Activated T-cell treated with anti-CD3 and anti-CD28 coated beads, Interleukin-2, amount 50 U/mL, for 4 hours (primary cell): Measurements from ENCODE around the gene NR2F1-AS1. TPM values are rescaled to one million over a fixed set of nuclear protein-coding genes. Genes with fewer than 3 reads are reported as not detected.
"Not testable (repeated sequence)": the region's sequence is repeated elsewhere in the genome, so short reads cannot be mapped to it uniquely, and the experiment has no call there.

Experiments
- ATAC-seq, 2 donors: fragments of 200-7000 bp; cut with Tn5 transposase; one replicate each; pipeline ENCODE4 v1.10.0; 2021
- DNase-seq: peaks from one replicate; pipeline ENCODE4 v3.0.0-alpha.2; 2020
- H3K27me3 Mint-ChIP-seq: one replicate; pipeline ENCODE4 v1.8.0; 2021; ENCODE audit warnings: low read depth, mixed read lengths
- H3K36me3 Mint-ChIP-seq: one replicate; pipeline ENCODE4 v1.8.0; 2022; ENCODE audit warnings: mixed read lengths; ENCODE audit not compliant: insufficient read depth
- H3K4me1 Mint-ChIP-seq: one replicate; pipeline ENCODE4 v1.8.0; 2021; ENCODE audit warnings: low read depth, mixed read lengths
- H3K4me3 Mint-ChIP-seq: one replicate; pipeline ENCODE4 v1.8.0; 2021; ENCODE audit warnings: mild to moderate bottlenecking, moderate library complexity, mixed read lengths
- H3K9me3 Mint-ChIP-seq: one replicate; pipeline ENCODE4 v1.8.0; 2021; ENCODE audit warnings: mixed read lengths
- total RNA-seq, 3 donors: library from RNA; stranded (reverse); gene quantifications; one replicate each; pipeline ENCODE4 v1.2.1, GENCODE V29; 2021

Gene NR2F1-AS1
- total RNA-seq, 3 donors from 2014 or later: not detected

DNA sequence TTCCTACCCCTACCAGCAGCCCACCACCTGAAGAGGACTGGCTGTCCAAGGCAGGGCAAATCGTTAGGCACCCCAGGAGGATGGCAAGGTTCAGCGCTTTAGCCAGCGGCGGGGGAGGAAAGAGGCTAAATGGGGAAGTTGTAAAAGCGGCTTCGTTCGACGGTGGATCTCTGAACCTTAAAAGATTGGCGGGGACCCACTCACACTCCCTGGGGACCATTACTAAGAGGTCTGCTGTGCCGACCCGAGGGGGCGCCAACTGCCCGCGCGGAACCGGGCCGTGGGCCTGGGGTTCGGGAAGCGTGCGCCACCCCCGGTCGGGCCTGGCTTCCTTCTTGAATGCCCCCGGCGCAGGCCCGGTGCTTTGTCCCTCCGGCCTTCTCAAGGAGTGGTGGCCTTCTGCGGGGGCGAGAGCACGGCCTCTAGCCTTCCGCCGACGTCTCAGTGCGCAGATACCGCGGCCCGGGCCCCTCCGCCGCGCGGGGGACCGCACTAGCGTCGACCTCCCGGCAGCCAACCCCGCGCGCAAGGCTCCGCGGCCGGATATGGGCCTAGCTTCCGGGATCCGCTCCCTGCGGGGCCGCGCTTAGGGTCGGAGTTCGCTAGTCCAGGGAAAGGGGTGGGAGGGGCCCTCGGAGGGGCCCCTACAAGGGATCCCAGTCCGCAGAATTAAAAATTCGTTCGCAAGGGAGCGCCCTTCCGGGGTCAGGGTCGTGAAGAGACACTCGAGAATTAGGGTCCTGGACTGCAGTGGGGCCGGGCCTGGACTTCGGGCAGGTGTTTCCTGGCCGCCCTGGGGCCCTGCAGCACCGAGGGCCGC is 10.5 kb downstream of the NR2F1-AS1 start:
- Mint-ChIP-seq H3K27me3 (peaks cover 73% of the 10 kb centered on the region), H3K9me3 (no peaks in the 10 kb centered on the region), H3K4me1 (peaks cover 11% of the 10 kb centered on the region), H3K36me3 (peaks cover 1% of the 10 kb centered on the region), H3K4me3 (no peak overlapping the region)
- DNase-seq: no peak
- ATAC-seq: peak; percentile 64 to 69

DNA sequence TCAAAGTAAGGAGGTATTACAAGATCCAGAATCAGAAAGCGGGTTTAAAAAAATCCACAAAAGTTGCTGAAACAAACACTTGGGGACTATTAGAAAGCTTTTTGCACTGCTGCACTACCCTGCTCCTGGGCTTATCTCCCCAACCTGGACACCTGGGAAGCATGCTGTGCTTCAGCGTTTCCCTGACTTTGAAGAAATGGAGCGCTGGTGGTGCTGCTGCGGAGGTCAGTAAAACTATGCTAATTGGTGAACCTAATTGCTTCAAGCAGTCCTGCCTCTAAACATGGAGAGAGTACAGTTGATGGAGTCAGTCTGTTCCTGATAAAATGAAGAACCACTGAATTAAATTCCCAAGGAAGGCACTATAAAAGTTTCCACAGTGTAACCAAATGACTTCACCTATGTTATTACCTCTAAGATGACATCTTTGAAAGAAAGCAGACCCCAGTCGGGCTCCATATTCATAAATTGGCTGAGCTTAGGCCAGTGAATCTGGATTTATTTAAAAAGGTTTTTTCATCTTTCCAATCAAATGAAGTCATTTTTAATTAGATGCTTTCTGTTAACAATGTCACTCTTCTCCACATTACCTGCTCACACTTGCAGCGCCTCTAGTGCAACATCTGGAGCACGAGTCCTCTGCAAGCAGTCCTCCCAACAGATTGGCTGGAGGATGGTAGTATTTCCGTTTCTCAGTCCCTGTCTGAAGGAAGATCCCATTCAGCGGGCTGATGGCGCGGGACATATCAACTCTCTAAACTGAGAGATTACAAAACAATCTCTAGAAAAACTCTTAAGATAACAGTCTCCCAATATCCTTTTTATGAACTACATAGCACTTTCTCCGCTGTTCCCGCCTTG is 11.5 kb downstream of the NR2F1-AS1 start:
- no peaks in the 10 kb centered on the region for H3K9me3 Mint-ChIP-seq

DNA sequence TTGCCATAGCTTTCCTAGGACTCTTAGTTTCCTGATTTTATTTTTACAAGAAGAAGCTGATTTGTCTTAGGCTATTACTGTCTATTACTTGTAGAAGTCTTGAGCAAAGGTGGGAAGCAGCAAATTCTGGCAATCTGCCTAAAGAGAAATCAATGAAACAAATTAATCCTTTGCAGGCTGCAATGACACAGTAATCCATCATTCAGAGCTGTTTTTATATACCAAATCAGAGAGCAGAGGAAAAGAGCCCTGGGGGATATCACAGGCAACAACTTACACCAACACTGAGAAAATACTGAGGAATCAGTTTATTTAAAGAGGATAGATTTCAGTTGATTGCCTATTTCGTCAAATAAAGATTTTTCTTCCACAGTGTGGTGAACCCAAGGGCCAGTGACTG is 13.6 kb downstream of the NR2F1-AS1 start:
- Mint-ChIP-seq H3K9me3 (no peaks in the 10 kb centered on the region), H3K4me3 (no peak overlapping the region), H3K27me3 (peaks cover 53% of the 10 kb centered on the region), H3K4me1 (peaks cover 15% of the 10 kb centered on the region), H3K36me3 (no peaks in the 10 kb centered on the region)
- DNase-seq (no peak), ATAC-seq (no peak)

More for the DNA sequence above, 11.5 kb downstream of the NR2F1-AS1 start:
- H3K36me3 Mint-ChIP-seq: peaks cover 1% of the 10 kb centered on the region
- ATAC-seq (no peak), DNase-seq (no peak)
- H3K27me3 Mint-ChIP-seq: peaks cover 64% of the 10 kb centered on the region
- no peak overlapping the region for H3K4me3 Mint-ChIP-seq
- peaks cover 11% of the 10 kb centered on the region for H3K4me1 Mint-ChIP-seq

DNA sequence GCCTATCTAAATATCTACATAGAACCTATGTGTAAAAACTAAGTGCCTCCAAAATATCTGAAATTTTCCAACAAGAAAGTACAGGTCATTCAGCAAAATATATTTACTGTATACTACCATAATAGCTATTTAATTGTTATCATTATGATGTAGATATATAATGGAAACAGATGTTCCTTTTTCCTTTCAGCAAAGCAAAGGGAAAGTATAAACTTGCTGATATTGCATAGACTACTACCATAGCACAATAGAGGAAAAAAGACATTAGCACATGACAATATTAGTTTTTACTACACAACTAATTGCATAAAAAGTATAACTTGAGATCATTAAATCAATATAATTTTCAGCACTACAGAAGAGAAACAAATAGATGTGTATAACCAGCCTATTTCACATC is 14.9 kb downstream of the NR2F1-AS1 start:
- no peak overlapping the region for H3K4me3 Mint-ChIP-seq

DNA sequence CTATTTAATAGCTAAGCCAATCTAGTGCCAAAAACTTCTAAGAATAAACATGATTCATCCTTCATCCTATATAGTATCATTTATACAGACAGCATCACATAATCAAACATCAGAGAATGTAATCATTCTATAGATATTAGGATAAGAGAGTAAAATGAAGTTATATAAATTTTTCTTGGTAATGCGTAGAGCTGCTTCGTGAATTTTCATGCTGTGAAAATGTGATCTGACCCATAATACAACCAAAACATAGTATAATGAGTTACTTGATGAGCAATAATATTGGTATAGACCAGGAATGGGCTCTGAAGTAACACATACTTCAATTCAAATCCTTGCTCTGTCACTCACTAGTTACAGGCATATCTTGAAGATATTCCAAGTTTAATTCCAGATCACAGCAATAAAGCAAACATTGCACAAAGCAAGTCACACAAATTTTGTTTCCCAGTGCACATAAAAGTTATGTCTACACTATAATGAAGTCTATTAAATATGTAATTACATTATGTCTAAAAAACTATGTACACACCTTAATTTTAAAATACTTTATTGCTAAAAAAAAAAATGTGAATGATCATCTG is 23.9 kb downstream of the NR2F1-AS1 start:
- H3K27me3 Mint-ChIP-seq: peaks cover 22% of the 10 kb centered on the region
- DNase-seq: no peak
- H3K4me1 Mint-ChIP-seq: no peaks in the 10 kb centered on the region
- no peaks in the 10 kb centered on the region for H3K9me3 Mint-ChIP-seq
- H3K4me3 Mint-ChIP-seq: no peak overlapping the region
- ATAC-seq: no peak
- no peaks in the 10 kb centered on the region for H3K36me3 Mint-ChIP-seq

More for the DNA sequence above, 14.9 kb downstream of the NR2F1-AS1 start:
- H3K9me3 Mint-ChIP-seq: no peaks in the 10 kb centered on the region
- peaks cover 41% of the 10 kb centered on the region for H3K27me3 Mint-ChIP-seq
- H3K4me1 Mint-ChIP-seq: peaks cover 10% of the 10 kb centered on the region
- H3K36me3 Mint-ChIP-seq: no peaks in the 10 kb centered on the region
- no peak for DNase-seq
- ATAC-seq: no peak

DNA sequence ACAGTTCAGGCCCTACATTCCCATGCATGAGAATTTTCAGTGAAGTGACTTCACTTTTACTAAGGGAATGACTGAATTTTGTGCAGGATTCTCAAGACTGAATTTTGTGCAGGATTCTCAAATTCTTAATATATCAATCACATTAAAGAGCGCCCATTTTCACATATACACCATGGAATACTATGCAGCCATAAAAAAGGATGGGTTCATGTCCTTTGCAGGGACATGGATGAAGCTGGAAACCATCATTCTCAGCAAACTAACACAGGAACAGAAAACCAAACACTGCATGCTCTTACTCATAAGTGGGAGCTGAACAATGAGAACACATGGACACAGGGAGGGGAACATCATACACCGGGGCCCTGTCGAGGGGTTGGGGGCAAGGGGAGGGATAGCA is 31.4 kb downstream of the NR2F1-AS1 start:
- H3K9me3 Mint-ChIP-seq, ATAC-seq, H3K4me1 Mint-ChIP-seq, DNase-seq, H3K4me3 Mint-ChIP-seq, H3K36me3 Mint-ChIP-seq: not testable (repeated sequence)
- peaks cover 19% of the 10 kb centered on the region for H3K27me3 Mint-ChIP-seq

DNA sequence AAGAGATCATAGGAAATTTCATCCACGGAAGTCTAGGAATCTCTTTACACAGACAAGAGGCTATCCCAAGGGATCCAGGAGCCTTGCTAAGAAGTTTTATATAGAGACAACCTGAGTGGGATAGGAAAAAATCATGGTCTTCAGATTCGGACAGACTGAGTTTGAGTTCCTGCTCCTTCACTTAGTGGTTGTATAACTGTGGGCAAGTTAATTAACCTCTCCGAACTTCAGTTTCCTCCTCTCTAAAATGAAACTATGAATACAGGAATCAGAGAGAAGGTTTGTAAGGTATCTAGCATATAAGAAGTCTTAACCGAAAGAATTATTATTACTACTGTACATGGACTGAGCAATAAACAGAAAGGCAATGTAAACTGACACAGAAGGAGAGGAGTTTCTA is 35.1 kb downstream of the NR2F1-AS1 start:
- Mint-ChIP-seq H3K36me3 (no peaks in the 10 kb centered on the region), H3K9me3 (no peaks in the 10 kb centered on the region), H3K27me3 (peaks cover 19% of the 10 kb centered on the region), H3K4me1 (no peaks in the 10 kb centered on the region), H3K4me3 (no peak overlapping the region)
- ATAC-seq (no peak), DNase-seq (no peak)

DNA sequence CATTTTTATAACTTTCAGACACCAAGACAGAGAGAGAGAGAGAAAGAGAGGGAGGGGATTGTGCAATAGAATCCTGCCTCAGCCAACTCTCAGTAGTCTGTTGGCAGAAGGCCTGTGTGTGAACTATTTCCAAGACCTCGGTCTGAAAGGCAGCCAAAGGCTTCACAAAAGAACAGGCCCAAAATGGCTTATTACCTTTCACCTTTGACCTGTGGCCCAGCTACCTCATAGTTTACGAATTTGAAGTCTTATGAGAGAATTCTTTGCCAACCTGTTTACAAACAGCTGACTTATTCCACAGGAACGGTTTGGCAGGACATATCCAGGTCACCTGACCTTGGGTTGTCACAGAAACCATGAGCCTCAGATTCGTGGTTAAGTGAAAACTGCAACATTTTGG is 48.6 kb downstream of the NR2F1-AS1 start:
- H3K4me3 Mint-ChIP-seq: no peak overlapping the region
- H3K27me3 Mint-ChIP-seq: peaks cover 7% of the 10 kb centered on the region
- DNase-seq (no peak), ATAC-seq (no peak)
- peaks cover 3% of the 10 kb centered on the region for H3K9me3 Mint-ChIP-seq
- no peaks in the 10 kb centered on the region for H3K4me1 Mint-ChIP-seq
- no peaks in the 10 kb centered on the region for H3K36me3 Mint-ChIP-seq

DNA sequence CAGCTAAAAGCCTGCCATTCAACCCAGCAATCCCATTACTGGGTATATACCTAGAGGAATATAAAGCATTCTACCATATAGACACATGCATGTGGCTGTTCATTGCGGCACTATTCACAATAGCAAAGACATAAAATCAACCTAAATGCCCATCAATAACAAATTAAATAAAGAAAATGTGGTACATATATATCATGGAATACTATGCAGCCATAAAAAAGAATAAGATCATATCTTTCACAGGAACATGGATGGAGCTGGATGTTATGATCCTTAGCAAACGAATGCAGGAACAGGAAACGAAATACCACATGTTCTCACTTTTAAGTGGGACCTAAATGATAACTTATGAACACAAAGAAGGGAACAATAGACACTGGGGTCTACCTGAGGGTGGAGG is 59.2 kb downstream of the NR2F1-AS1 start:
- not testable (repeated sequence) for H3K4me1 Mint-ChIP-seq, H3K36me3 Mint-ChIP-seq, H3K4me3 Mint-ChIP-seq, ATAC-seq, DNase-seq
- H3K9me3 Mint-ChIP-seq: peaks cover 11% of the 10 kb centered on the region
- H3K27me3 Mint-ChIP-seq: peaks cover 15% of the 10 kb centered on the region

DNA sequence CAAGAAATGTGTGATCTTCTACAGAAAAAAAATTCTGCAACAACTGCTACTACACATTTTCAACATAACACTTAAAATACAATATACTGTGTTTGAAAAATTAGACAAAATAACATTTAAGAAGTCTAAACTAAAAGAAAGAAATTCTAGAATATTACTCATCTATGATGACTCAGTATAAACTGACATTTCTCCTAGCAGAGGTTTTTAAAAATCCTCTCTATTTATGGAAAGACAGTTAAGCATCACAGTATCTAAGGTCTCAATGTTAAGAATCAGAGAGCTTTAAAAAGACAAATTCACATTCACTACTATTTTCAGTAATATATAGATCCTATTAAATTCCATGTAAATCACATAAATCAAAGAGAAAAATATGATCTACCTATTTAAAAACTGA is 61.3 kb downstream of the NR2F1-AS1 start:
- ATAC-seq: no peak
- no peak for DNase-seq
- H3K27me3 Mint-ChIP-seq: peaks cover 12% of the 10 kb centered on the region
- no peak overlapping the region for H3K4me3 Mint-ChIP-seq
- no peaks in the 10 kb centered on the region for H3K9me3 Mint-ChIP-seq
- no peaks in the 10 kb centered on the region for H3K4me1 Mint-ChIP-seq
- no peaks in the 10 kb centered on the region for H3K36me3 Mint-ChIP-seq

DNA sequence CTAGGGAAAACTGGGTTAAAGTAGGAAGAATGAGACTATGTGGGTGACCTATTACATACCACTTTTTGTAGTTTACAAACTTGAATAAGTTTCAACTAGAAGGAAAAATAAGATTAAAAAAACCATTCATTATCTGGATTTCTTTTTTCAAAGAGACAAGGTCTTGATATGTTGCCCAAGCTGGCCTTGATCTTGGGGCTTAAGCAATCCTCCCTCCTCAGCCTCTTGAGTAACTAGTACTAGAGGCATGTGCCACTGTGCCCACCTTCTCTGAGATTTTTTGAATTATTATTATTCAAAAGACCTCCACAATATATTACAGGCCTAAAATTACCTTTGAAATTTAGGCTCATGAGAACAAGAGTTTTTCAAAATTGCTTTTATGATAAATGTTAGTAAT is 63.2 kb downstream of the NR2F1-AS1 start:
- no peak for DNase-seq
- no peaks in the 10 kb centered on the region for H3K4me1 Mint-ChIP-seq
- no peaks in the 10 kb centered on the region for H3K9me3 Mint-ChIP-seq
- no peaks in the 10 kb centered on the region for H3K36me3 Mint-ChIP-seq
- H3K4me3 Mint-ChIP-seq: no peak overlapping the region
- peaks cover 13% of the 10 kb centered on the region for H3K27me3 Mint-ChIP-seq
- ATAC-seq: no peak

DNA sequence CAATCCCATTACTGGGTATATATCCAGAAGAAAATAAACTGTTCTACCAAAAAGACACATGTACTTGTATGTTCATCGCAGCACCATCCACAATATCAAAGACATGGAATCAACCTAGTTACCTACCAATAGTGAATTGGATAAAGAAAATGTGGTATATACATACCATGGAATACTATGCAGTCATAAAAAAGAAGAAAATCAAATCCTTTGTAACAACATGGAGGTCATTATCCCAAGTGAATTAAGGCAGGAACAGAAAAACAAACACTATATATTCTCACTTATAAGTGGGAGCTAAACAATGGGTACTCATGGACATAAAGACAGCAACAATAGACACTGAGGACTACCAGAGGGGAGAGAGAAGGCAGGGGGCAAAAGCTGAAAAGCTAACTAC is 67.7 kb downstream of the NR2F1-AS1 start:
- ATAC-seq (no peak), DNase-seq (no peak)
- Mint-ChIP-seq H3K9me3 (no peaks in the 10 kb centered on the region), H3K36me3 (no peaks in the 10 kb centered on the region), H3K27me3 (peaks cover 5% of the 10 kb centered on the region), H3K4me1 (no peaks in the 10 kb centered on the region), H3K4me3 (no peak overlapping the region)

DNA sequence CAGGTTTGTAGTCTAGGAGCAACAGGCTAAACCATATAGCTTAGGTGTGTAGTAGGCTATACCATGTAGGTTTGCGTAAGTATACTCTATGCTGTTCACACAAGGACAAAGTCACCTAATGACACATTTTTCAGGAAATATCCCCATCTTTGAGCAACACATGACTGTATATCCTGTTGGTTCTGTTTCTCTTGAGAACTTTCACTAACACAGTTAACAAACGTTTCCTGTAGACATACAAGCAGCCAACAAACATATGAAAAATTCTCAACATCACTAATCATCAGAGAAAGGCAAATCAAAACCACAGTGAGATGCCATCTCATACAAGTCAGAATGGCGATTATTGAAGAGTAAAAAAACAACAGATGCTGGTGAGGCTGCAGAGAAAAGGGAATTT is 68.2 kb downstream of the NR2F1-AS1 start:
- Mint-ChIP-seq H3K9me3 (no peaks in the 10 kb centered on the region), H3K4me1 (no peaks in the 10 kb centered on the region), H3K36me3 (no peaks in the 10 kb centered on the region), H3K27me3 (peaks cover 3% of the 10 kb centered on the region), H3K4me3 (no peak overlapping the region)
- ATAC-seq: no peak
- DNase-seq: no peak

DNA sequence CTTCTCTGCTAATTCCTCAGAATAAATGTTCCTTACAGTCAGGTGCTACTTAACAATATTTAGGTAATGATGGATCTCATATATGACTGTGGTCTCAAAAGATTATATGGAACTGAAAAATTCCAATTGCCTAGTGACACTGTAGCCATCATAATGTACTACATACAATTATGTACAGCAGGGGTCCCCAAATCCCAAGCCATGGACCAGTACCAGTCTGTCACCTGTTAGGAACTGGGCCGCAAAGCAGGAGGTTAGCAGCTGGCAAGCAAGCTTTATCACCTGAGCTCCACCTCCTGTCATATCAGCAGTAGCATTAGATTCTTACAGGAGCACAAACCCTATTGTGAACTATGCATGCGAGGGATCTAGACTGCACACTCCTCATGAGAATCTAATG is 69.6 kb downstream of the NR2F1-AS1 start:
- no peaks in the 10 kb centered on the region for H3K4me1 Mint-ChIP-seq
- ATAC-seq (no peak), DNase-seq (no peak)
- no peaks in the 10 kb centered on the region for H3K36me3 Mint-ChIP-seq
- peaks cover 3% of the 10 kb centered on the region for H3K27me3 Mint-ChIP-seq
- H3K9me3 Mint-ChIP-seq: no peaks in the 10 kb centered on the region
- no peak overlapping the region for H3K4me3 Mint-ChIP-seq
